ENCODE data around the gene HOXA10.

The HOXA10 gene

DNA sequence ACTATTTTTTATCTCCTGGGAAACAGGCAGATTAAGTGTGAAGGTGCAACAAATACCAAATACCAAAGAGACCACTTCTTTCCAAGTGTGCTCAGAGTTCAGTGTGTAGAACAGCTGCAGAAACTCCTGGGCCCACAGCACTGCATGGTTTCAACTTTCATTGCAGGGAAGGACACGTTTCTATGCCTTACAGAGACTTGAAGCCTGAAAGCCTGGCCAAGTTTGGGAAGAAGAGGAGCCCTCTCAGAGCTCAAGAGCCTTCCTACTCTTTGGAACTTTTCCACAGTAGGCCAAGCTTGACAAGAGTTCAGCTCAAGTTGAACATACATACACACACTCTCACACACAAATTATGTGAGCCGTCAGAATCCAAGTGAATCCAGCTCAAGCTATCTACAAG, 46.1 kb downstream of the HOXA10 start:
- no peak for DNase-seq

- DNase-seq, result no peak
Observed at GRCh38 chr7:27126596-27127327, 47.4 kb downstream of the HOXA10 start.

DNA sequence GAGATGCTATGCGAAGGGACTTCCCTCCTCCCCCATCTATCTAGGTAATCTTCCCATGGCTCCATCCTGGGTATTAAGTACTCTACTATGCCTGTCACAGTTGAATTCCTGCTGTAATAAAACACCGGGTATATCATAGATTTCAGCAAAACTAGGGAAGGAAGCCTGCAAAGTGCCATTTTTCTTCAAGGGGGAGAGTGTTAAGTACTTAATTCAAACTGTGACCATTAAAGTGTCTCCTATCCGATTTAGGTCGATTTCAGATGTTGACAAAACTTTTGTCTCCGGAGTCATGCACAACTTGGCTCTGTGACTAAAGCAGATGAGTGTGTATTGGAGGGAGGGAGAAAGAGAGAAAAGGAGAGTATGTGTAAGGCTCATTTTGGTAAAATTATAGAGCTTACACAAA, 48.1 kb downstream of the HOXA10 start:
- DNase-seq, result no peak

- DNase-seq, result no peak
Observed at GRCh38 chr7:27124902-27125689, 49.0 kb downstream of the HOXA10 start.

GRCh38 chr7:27124096-27124901, 49.8 kb downstream of the HOXA10 start:
- DNase-seq, result no peak

DNA sequence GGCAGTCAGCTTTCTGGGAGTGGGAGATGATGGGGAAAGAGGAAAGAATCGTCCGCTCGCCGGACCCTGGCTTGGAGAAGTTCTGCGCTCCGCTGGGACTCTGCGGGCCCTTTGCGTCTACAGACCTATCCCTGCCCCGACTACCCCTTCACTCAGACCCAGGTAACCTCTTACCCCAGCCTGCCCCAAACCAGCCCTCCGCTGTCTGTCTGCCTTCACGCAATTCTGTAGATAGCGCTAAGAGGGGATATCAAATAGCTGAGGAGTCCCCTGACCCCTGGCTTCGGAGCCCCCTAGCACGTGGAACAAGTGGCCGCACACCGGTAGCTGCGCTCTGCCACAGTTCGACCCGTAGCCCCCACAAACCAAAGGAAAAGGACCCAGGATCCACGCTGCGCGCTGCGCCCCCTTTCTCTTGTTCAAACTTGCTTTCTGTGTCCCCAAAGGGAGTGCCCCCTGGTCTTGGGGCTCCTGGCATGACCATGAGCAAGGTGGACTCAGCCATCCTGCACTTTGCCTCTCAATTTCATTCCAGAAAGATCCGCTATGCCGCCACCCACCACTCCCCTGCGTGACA, 50.6 kb downstream of the HOXA10 start:
- DNase-seq, result no peak

DNA sequence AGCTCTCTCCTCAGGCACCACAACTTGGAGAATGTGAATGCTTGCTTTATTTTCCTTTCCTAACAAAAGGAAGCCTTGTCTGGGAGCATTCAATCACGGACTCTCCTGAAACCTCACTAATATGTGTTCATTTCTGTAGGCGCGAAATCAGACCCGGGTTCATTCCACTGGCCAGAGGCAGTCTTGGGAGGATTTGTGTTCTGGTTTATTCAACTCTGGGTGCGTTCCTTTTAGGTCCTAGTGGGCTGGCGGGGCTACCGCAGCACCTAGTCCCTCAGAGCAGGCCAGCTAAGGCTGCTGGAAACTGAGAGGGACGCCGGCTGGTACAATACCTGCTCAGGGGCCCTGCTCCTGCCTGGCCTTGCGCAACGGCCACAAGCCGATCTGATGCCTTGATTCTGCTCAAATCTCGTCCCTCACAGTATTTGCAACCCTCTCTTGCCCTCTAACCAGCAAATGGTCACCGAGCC, 51.1 kb downstream of the HOXA10 start:
- no peak for DNase-seq

DNA sequence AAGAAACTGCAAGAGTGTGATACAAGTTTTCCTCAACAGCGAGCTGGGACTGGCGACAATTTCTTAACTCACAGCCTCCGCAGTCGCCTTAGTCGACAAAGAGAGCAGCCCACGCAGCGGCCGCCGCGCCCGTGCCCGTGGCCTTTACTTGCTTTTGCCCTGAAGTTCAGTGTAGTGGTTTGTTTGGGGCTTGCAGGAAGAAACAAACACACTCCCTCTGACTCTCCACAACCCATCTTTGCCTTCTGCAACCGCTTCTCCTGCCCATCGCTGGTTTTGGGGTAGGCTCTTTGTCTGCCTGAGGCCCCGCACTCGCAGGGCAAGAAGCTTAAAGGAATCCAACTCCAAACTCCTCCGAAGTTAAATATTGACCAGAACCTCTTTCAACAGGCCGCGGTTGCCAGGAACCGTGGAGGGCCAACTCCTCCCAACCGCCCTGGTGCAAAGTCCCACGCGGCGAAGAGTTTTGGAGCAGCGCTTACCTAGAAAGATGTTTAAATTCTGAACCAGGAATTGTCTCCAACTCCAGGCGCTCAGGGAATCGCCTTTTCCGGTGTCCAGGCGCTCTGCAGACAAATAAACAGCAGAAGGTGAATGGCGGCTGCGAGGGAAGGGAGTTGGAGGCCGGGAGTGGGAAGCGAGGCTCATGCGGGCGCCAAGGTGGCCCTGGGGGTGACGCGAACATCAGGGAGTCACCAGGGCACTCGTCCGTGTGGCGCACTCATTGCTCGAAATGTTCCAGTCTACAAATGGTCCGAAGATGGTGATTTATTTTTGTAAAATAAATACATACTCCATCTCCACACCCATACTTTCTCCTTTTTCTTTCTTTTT, 51.8 kb downstream of the HOXA10 start:
- no peak for DNase-seq

DNA sequence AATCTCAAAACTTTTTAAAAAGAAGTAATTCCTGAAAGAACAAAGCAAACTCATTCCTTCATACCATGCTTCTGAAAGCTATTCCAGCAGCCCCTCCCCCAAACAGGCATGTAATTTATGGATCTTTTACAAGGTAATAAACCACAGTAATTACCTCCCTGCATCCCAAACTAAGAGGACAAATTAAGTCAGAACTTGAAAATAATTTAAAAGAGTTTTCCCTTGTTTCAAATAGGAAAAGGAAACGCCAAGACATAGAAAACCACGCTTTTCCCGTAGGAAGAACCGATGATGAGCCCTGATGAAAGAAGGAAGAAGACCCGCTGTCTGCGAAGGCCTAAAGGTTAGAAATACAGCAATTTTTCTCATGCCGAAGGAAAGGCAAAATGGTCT, 52.4 kb downstream of the HOXA10 start:
- DNase-seq, result no peak
